Dermis microvascular lymphatic vessel endothelial cell (primary cell): ENCODE results near the gene ADAMTS6. TPM values are rescaled to one million over a fixed set of nuclear protein-coding genes. Genes with fewer than 3 reads are reported as not detected.
"Not testable (repeated sequence)": the region's sequence is repeated elsewhere in the genome, so short reads cannot be mapped to it uniquely, and the experiment has no call there.

ENCODE experiments used
- DNase-seq, 2 donors: peaks; one replicate each; pipeline versions ENCODE4 v3.0.0 to v3.0.0-alpha.2; 2010; ENCODE audit warnings: low read depth in 2 of 2
- total RNA-seq: library from RNA; depleted of rRNA; stranded (reverse); fragments of >200 nt; gene quantifications from 2 replicates; pipeline ENCODE4 v1.2.1, GENCODE V29; 2014

Gene ADAMTS6
- total RNA-seq, 1 donor from 2014 or later, result 40.7 TPM

- DNase-seq, result no peak
Observed at GRCh38 chr5:65203746-65204145, 278.0 kb downstream of the ADAMTS6 start.

DNA sequence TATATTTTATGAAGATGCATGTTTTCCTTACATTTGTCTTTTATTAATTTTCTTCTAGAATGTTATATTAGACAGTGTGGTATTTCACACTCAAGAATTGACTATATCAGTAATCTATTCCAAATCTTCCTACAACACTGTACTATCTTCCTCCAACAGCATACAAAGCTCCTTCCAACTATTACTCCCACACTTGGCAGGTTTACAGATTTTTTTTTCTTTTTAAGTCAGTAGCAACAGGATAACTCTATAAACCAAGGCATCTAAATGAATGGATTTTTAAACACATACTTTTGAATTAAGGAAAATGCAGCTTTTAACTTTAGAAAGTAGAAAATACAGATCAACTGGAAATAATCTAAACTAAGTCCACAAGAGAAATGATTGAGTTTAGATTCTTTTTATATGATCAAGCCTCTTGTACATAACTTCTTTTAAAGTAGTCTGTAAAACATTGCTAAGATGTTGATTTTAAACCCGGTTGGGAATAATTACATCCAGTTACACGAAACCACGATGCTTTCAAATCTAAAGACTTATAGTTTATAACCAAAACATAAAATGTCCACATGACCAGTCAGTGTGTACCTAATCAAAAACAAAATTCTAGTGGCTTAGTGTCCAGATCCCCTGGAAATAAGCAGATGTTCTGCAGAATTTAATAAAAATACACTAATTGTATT, 281.6 kb downstream of the ADAMTS6 start:
- peak in 1 of 2 donors; percentile 41 for DNase-seq

GRCh38 chr5:65198456-65199120, 283.1 kb downstream of the ADAMTS6 start:
- DNase-seq, result peak; percentile 90 to 95

- DNase-seq, result peak in 1 of 2 donors; percentile 20
Observed at GRCh38 chr5:65197531-65198455, 283.9 kb downstream of the ADAMTS6 start.

DNA sequence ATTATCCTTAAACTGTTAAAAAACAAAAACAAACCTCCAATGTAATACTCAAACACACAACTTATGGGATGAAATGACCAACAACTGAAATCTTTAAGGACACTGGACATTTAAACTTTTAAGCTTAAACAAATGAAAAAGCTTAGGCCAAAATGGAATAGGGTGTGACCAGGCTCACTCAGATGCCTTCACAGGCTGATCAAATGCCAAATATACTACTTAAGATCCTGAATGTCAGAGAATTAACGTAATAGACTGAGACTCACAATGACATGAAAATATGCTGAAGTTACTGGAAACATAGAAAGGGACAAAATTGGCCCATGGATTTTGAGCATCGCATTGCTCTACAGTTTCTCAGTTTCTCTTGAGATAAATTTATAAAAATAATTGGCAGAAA, 286.8 kb downstream of the ADAMTS6 start:
- no peak for DNase-seq

GRCh38 chr5:65192331-65192730, 289.4 kb downstream of the ADAMTS6 start:
- no peak for DNase-seq

DNA sequence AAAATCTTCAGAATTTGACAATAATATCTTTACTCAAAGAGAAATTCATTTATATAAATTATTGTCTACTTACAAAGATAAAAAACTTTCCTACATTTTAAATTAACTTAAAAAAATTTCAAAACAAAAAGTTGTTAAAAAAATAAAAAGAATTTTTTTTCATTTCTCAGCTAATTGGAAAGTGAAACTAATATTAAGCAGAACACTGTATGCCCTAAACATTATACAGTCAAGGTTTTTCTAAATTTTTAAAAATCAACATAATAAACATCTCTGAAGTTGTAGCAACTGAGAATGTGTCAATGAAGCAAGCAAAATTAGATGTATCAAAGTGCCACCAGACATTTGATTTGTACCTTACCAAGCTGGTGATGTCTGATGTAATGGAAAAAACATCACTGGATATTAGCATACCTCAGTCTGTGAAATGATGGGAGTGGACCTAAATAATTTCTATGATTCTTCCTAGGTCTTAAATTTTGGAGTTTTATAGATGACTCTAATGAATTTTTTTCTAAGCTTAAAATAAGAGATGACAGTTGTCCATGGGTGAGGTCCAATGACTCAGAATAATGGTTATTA, 290.1 kb downstream of the ADAMTS6 start:
- DNase-seq, result peak in 1 of 2 donors; percentile 35

DNA sequence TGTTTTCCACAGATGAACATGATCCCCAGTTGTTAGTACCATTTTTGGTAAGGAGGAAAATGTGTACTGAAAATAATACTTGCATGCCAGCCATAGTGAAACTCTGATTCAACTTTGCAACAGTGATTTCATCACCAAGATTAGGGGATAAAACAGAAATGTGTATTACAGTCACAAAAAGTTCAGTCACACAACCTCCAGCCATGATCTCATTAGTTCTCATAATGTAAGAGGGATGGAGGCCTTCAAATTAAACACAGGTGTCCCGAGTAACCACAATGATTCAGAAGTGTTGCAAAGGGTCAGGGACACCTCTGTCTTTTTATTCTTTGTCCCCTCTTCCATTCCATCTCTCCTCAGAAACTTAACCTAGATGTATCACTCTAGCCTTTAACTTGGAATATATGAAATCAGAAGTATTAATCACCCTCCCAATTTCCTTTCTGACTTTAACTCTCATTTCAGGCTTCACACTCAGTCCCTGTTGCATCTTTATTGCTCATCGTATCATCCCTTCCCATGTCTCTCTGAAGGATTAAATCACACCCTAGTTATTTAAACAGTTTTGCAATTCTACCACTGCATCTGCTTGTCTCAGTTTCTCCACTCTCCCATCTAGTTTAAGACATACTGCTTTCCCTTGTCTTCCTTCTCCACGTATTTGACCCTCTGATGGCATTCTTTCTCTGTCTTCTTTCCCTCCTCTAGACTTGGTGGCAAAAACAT, 291.2 kb downstream of the ADAMTS6 start:
- DNase-seq, result no peak

DNA sequence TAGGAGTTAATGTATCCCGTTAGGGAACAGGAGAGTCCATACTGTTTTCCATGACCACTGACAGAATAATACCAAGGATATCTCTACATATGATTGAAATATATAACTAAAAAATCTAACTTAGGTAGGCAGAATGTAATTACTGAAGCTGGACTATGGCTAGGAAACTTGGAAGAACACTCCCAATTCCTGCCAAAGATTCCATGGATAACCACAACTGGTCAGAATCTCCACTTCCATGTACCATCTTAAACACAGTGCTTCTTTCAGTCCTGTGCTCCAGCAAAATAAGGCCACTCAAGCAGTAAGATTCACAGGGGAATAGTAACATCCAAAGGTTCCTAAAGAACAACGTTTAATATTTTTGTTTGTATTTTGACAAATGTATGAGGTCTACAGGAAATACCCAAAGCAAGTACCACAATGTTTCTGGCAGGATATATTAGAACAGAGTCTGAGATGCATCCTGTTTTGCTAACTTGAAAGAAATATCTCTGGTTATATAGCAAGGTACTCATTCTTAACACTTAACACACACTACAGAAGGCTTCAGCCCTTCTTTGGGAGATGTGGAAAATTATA, 295.0 kb downstream of the ADAMTS6 start:
- DNase-seq, result peak; percentile 36 to 61

- no peak for DNase-seq
Observed at GRCh38 chr5:65185468-65185867, 296.3 kb downstream of the ADAMTS6 start.

DNA sequence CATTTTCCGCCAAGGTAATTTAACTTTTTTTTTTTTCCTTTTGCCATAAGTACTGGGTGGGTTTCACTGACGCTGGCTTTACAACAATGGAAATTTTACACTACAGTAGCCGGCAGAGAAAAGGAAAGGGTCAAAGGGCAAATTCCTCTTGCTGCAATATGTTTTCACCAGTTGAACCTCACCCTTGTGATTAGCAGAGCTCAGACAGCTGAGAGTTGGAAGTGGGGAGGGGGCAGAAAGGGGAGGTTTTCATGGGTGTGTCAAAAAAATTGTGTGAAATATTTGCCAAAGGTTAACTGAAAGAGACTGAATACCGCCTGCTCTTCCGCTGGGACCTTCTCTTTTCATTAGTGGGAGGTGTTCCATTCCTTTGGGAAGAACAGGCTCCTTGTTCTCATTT, 296.9 kb downstream of the ADAMTS6 start:
- DNase-seq, result peak; percentile 60 to 89

- DNase-seq, result not testable (repeated sequence)
Observed at GRCh38 chr5:65174231-65174630, 307.5 kb downstream of the ADAMTS6 start.

GRCh38 chr5:65173130-65173525, 308.6 kb downstream of the ADAMTS6 start:
- no peak for DNase-seq

DNA sequence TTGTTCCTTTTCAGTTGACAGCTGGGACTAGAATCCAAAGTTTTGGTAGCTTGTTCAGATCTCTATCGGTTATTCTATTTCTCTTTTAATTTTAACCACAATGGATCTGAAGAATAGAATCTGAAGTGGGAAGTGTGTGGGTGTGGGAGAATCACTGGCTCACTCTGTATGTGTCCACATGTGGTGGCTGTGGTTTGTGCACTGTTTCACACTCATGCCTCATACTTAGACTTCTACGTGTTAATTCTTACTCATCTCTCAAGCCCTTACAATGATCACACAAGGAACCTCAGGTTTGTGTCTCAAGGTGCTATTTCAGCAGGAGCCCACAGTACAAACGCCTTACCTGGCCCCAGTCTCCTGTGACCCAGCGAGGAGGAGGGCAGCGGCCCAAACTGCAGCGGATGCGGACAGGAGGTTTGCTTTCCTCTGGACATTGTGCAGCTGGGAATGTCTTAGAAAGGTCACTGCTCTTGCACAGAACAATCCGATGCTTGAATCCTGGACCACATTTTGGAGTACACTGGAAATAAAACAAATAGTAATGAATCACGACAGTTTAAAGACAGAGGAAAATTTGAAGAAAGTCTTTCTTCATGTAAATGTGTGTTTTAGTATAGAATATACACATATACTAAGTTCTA, 309.1 kb downstream of the ADAMTS6 start:
- DNase-seq, result no peak

GRCh38 chr5:65171645-65172044, 310.1 kb downstream of the ADAMTS6 start:
- no peak for DNase-seq

- DNase-seq, result no peak
Observed at GRCh38 chr5:65163698-65164097, 318.0 kb downstream of the ADAMTS6 start.

GRCh38 chr5:65161655-65162054, 320.1 kb downstream of the ADAMTS6 start:
- DNase-seq, result no peak

GRCh38 chr5:65157906-65158603, 323.7 kb downstream of the ADAMTS6 start:
- peak in 1 of 2 donors; percentile 8 for DNase-seq

- DNase-seq, result no peak
Observed at GRCh38 chr5:65156933-65157332, 324.8 kb downstream of the ADAMTS6 start.

DNA sequence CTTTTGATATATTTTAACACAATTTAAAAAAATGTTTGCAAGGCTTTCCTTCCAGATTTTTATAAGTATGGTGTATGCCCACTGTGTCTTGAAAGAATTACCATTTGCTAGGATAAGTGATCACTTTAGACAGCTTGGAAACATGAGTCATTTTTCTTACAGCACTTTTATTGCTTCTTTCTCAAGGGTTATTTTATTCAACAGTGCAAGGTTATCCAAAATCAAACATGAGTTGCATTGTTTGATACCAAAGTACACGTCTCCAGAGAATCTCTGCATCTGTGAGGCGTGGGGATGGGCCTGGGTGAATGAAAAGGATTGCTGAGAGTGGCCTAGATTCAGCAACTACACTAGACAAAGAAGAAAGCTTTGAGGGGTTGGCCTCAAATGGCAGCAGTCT, 329.6 kb downstream of the ADAMTS6 start:
- no peak for DNase-seq
